Skin of body (tissue), 2 donors: ENCODE data around the gene MED13L. TPM values are rescaled to one million over a fixed set of nuclear protein-coding genes. Genes with fewer than 3 reads are reported as not detected.
"Not testable (repeated sequence)": the region's sequence is repeated elsewhere in the genome, so short reads cannot be mapped to it uniquely, and the experiment has no call there.

ENCODE experiments used
- DNase-seq: peaks from one replicate; lab custom pipeline; 2025; lab: John Stamatoyannopoulos, UW
- total RNA-seq: library from RNA; depleted of rRNA; stranded (reverse); fragments of >200 nt; gene quantifications from one replicate; pipeline ENCODE4 v1.2.3, GENCODE V29; 2014

The MED13L gene
- total RNA-seq, 1 donor from 2014 or later, result 171 TPM

- no peak for DNase-seq
Observed at GRCh38 chr12:116060764-116061163, 216.7 kb downstream of the MED13L start.

DNA sequence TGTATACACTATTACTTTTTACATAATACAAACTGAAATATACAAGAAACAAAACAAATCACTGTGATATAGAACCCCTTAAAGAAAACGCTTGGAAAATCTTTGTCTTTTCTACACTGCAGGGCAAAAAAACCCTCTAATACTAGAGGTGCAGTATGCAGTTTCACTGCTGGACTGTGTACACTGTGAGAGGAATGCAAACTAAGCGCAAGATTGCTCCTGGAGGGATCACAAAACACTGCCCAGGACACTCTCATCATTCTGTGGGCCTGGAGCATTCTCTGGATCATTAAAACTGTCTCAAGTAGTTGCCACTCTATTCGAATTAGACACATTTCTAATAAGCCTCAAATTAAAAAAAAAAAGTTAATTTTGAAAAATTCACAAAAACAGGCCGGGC, 217.6 kb downstream of the MED13L start:
- no peak for DNase-seq

DNA sequence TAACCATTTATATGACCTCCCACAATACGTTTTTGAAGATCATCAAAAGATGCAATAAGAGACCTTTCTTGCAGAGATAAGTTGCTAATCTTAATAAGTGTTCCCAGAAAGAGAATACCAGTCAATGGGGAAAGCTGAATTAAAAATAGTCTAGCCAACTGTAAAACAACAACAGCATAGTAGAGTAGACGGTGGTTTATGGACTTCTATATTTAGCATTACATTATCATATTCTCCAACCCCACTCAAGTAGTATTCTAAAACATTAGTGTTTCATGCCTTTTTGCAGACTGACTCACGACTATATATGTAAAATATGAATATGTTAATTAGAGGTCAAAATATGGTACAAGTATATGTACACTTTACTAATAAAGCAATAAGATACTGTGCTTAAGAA, 218.9 kb downstream of the MED13L start:
- no peak for DNase-seq

DNA sequence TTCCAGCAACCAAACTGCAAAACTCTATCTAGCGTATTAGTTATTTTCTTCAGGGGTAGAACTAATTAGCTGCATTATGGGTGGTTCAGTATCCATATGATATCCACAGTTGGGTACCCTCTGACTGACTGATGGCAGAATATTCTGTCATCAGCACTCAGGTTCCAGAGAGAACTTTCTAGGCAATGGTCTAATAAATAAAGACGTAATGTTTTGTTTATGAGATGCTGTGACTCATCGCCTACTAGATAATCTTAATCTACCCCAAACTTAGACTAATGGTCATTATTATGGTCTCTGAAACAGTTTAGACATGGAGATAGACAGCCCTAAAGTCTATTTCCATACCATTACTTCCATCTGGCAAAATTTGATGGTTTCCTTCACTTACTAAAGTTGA, 220.1 kb downstream of the MED13L start:
- no peak for DNase-seq

DNA sequence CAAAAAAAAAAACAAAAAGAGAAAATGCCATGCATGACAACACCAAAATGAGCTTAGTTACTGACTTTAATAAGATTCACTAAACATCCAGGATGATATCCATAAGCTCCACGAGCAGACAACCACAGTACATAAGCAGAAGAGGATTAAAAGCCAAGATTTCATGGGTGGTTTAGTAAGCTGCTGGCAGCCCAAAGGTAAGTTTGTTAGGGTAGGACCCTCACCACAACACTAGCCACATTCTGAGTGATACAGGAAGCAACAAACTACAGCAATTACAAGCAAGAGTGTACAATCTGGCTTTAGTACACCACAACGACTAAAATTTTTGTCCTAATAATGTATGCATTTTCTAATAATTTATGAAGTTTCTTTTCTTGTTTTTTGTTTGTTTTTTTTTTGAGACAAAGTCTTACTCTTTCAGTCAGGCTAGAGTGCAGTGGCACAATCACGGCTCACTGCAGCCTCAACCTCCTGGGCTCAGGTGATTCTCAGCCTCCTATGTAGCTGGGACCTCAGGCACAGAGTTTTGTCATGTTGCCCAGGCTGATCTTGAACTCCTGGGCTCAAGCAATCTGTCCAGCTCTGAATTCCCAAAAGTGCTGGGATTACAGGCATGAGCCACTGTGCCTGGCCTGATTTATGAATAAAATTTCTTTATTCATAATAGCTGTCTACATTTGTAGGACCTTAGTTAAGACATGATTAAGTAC, 221.4 kb downstream of the MED13L start:
- no peak for DNase-seq

DNA sequence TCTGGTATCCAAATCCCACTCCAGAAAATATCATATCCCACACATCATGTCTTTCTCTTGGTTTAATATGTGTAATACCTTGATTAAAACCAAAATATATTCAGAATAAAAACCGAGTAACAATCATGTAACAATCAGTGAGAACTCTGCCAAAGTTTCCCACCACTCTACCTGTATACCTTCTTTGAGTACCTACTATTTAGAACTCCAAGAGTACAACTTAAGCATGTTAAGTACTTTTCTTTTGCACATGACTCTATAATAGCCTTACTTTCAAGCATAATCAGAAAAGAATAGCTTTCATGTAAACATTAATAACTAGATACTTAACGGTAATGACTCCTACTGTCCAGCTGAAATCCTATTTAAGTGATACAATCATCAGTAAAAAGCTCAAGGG, 223.2 kb downstream of the MED13L start:
- DNase-seq, result no peak

DNA sequence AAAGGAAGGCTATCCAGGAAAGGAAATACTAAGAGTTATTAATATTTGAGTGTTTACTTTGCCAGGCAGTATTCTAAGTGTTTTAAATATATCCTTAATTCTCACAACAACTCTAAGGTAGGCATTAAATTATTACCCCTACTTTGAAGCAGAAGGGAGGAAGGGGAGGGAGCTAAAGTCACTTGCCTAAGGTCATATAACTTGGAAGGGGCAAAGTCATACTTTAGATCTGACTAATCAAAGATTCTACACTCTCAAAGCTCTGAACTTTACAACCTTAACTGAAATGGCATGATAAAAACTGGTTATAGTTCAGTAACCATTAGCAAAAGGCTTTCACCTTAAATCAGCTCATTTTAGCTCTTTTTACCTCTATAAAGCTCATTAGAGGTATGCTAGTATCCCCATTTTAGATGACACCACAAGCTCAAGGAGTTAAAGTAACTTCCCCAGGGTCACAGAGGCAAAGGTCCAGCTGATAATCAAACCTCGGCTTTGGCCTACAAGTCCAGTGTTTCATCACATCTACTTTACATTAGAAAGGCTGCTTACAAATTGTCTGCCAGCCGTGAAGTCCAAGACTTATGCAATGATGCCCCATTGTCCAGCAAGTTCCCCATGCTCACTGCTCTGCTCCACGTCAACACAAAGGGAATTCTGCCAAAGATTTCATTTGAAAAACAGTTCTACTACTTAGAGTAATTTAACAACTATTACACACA, 223.9 kb downstream of the MED13L start:
- peak; percentile 32 for DNase-seq

DNA sequence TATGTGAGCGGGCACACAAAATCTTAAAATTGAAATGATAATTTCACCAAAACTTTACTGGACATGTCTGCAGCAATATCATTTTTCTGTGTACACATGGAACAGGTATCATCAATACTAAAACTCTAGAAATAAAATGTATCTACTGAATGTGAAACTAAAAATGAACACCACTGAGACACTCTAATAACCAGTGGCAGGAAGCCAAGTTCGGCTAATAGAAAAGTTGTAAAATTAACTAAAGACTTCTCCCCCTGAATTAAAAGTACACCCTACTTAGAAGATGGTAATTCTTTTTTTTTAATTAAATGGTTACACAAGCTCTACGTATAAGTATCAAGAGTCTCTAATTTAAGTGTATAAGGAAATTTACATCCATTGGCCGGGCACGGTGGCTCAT, 227.2 kb downstream of the MED13L start:
- DNase-seq, result no peak

DNA sequence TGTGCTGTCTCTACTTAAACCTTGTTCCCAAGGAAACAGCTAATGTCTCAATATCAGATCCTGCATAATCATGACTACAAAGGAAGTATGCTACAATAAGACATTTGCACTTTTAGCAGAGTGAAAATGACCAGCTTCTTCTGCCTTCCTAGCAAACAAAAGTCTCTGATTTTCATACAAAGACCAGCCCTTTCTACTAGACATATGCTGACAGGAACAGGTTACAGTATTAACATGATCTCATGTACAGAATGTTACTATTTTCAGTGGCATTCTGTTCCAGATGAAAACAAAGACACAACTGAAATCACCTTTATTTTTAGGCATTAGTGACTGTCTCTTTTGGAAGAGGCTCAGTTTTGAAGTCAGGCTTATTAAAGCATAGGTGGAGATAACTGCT, 228.6 kb downstream of the MED13L start:
- DNase-seq, result no peak

DNA sequence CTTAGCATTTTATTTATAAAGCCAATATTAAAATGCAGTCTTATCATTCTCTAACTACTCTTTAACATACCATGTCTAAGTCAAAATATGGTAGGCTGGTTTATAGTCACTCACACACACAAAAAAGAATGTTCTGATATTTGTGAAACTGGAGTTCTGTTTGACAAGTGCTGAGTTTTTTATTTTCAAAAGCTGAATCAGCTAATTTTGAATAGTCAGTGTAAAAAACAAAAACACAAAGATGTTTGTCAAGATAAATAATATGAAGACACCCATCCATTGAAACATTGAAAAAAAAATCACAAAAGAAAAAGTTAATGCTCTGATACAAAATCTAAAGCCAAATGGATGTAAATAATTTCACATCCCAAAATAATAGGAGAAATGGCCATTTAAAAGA, 231.5 kb downstream of the MED13L start:
- DNase-seq, result no peak

- DNase-seq, result no peak
Observed at GRCh38 chr12:116045150-116045549, 232.3 kb downstream of the MED13L start.

- no peak for DNase-seq
Observed at GRCh38 chr12:116043659-116044535, 233.6 kb downstream of the MED13L start.

DNA sequence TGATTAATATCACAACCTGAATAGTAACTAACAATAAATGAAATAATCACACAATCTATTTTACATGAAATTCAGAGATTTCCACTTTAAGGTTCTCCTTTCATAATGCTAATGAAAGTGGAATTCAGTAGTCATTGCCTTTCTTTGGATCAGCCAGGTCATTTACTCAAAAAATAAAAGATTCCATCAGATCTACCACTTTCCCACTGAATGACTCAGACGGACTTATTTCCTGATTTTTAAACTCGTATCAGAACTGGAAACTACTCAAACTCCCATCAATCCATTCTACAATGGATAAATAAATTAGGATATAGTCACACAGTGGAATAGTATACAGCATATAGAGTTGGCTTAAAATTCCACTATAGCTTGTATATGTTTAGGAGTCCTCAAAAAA, 237.1 kb downstream of the MED13L start:
- DNase-seq, result no peak

DNA sequence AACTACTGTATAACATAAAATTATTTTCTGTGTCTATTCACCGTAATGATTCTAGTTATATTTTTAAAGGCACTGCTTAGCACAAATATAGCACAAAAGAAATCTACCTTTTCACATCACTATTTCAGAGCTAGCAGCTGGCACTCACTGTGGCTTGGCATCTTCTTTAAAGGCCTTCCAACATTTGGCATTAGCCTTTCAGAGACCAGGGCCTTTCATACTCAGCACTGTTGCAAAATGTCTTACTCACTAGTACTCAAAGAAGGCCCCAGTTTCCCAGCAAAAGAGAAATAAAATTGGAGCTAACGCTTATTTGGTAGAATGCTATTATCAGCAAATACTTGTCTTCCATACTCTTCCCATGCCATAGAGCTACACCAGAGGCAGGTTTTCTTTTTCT, 238.4 kb downstream of the MED13L start:
- no peak for DNase-seq

GRCh38 chr12:116037941-116038837, 239.3 kb downstream of the MED13L start:
- no peak for DNase-seq

GRCh38 chr12:116033765-116034164, 243.7 kb downstream of the MED13L start:
- DNase-seq, result no peak

DNA sequence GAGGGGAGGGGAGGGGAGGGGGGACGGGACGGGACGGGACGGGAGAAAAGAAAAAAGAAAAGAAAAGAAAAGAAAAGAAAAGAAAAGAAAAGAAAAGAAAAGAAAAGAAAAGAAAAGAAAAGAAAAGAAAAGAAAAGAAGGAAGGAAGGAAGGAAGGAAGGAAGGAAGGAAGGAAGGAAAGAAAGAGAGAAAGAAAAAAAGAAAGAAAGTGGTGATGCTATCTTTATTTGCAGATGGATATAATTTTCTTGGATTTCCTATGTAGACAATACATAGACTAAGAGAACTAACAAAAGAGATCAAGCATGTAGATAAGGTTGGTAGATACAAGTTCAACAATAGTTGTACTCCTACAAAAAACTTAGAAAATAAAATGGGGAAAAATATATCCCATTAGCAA, 245.9 kb downstream of the MED13L start:
- not testable (repeated sequence) for DNase-seq

DNA sequence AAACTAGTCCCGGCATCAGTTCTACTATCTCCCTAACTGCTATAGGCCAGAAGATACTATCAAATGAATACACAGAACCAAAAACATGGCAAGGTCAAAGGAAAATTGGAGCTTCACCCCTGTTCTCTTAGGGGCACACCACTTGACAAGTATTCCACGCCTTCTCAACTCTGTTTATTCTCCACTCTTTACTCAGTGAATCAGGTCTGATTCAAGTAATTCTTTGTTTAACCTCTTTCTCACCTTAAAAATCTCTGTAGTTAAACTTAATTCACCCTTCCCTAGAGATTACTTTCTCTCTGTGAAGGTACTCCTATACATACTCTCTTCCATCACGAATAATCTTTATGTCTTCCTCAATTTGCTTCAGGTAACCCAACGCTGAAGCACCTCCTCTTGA, 248.9 kb downstream of the MED13L start:
- no peak for DNase-seq

- no peak for DNase-seq
Observed at GRCh38 chr12:116027551-116027821, 250.0 kb downstream of the MED13L start.

GRCh38 chr12:116026768-116027550, 250.5 kb downstream of the MED13L start:
- DNase-seq, result no peak

DNA sequence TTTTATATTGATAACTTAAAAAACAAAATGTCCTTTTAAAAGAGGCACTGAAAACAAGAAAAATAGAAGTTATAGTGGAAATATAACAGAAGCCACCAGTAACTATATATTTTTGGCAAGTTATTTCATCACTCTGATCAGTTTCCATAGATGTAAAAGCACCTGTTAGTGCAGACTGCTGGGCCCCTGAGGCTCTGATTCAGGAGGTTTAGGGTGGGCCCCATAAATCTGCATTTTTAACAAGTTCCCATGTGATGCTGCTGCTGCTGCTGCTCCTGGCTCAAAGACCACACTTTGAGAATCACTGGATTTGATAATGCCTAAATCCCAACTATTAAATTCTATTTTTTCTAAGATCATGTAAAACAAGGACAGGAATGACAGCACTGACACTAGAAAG, 251.1 kb downstream of the MED13L start:
- no peak for DNase-seq
